HCT116 (cell line): ENCODE measurements around the gene CACNA2D2. TPM values are rescaled to one million over a fixed set of nuclear protein-coding genes. Genes with fewer than 3 reads are reported as not detected.

Experiments used
- ATAC-seq: fragments of 200-7000 bp; cut with Tn5 transposase; 2 replicates; pipeline ENCODE4 v1.9.1; 2020; ENCODE audit warnings: mild to moderate bottlenecking, moderate library complexity
- BruUV-seq: library from RNA; stranded (reverse); fragments of 400-500 nt; replicated peaks from 2 replicates; lab custom pipeline; 2021; lab: Mats Ljungman, UMichigan
- CTCF ChIA-PET: fragments of 300-600 bp; sonication (Branson Sonifier 250); formaldehyde crosslinking; loops from one replicate; lab custom pipeline; 2021; ENCODE audit warnings: antibody characterized with exemption; lab: Charles Lee
- POLR2A ChIA-PET: fragments of 300-600, 350-600 bp; sonication (Branson Sonifier 250); formaldehyde crosslinking; loops from one replicate; lab custom pipeline; 2021; ENCODE audit warnings: antibody characterized with exemption; lab: Charles Lee
- RAD21 ChIA-PET, 2 experiments: fragments of 300-600 bp; sonication (Branson Sonifier 250); formaldehyde crosslinking; loops; one replicate each; lab custom pipeline; 2023; ENCODE audit warnings: low total read pairs in 2 of 2; ENCODE audit not compliant: uncharacterized antibody in 2 of 2, unreplicated experiment in 2 of 2, low non-redundant PET in 1 of 2; lab: Charles Lee
- DNase-seq: peaks from one replicate; pipeline ENCODE4 v3.0.0-alpha.2; 2010; ENCODE audit warnings: low read depth, low spot score
- H2AFZ ChIP-seq: fragments of 200-600 bp; shearing (Covaris generic), sonication (generic); 2 replicates; pipeline ENCODE4 v1.6.1; 2017; ENCODE audit warnings: low read depth, mixed run types, mixed read lengths, antibody characterized with exemption, low read length; ENCODE audit not compliant: poor library complexity, severe bottlenecking
- H3K27ac ChIP-seq: 2 replicates; pipeline ENCODE4 v1.5.1; 2012; ENCODE audit warnings: low read depth, low read length
- H3K27me3 ChIP-seq: fragments of 200-600 bp; sonication (generic); 2 replicates; pipeline ENCODE4 v1.6.1; 2016; ENCODE audit warnings: mixed run types, low read length, mixed read lengths; ENCODE audit not compliant: insufficient read depth
- H3K36me3 ChIP-seq, 2 experiments: fragments of 200-500 bp in 1 of 2; fragments of 200-600 bp in 1 of 2; sonication (Bioruptor generic) in 1 of 2; sonication (generic) in 1 of 2; 2 replicates each; pipeline versions ENCODE4 v1.5.1 to v1.6.1; 2014 to 2016; ENCODE audit warnings: low read length in 2 of 2, inconsistent platforms in 1 of 2, mixed read lengths in 1 of 2, mixed run types in 1 of 2; ENCODE audit not compliant: insufficient read depth in 2 of 2, control insufficient read depth in 1 of 2
- H3K4me1 ChIP-seq, 2 experiments: fragments of 200-600 bp in 1 of 2; sonication (generic) in 1 of 2; 2 replicates each; pipeline versions ENCODE4 v1.5.1 to v1.6.1; 2012 to 2017; ENCODE audit warnings: low read length in 2 of 2, inconsistent platforms in 1 of 2, mild to moderate bottlenecking in 1 of 2, mixed read lengths in 1 of 2, mixed run types in 1 of 2, moderate library complexity in 1 of 2; ENCODE audit not compliant: insufficient read depth in 2 of 2, control insufficient read depth in 1 of 2
- H3K4me2 ChIP-seq: fragments of 200-600 bp; sonication (generic); 2 replicates; pipeline ENCODE4 v1.6.1; 2017; ENCODE audit warnings: mixed run types, low read length, mixed read lengths
- H3K4me3 ChIP-seq, 2 experiments: fragments of 200-600 bp in 1 of 2; sonication (generic) in 1 of 2; replicated peaks in 1 of 2; 2 replicates each; pipeline ENCODE4 v1.5.1; 2011 to 2016; ENCODE audit warnings: low read length in 2 of 2, control low read depth in 1 of 2, low read depth in 1 of 2, mild to moderate bottlenecking in 1 of 2, mixed read lengths in 1 of 2, mixed run types in 1 of 2
- H3K79me2 ChIP-seq: fragments of 200-600 bp; sonication (generic); 2 replicates; pipeline ENCODE4 v1.6.1; 2017; ENCODE audit warnings: mild to moderate bottlenecking, mixed run types, low read length, moderate library complexity, mixed read lengths; ENCODE audit not compliant: insufficient read depth
- H3K9ac ChIP-seq: fragments of 200-600 bp; sonication (generic); 2 replicates; pipeline ENCODE4 v1.6.1; 2016; ENCODE audit warnings: low read length, mixed read lengths
- H3K9me2 ChIP-seq: fragments of 200-600 bp; sonication (generic), shearing (Covaris generic); 2 replicates; pipeline ENCODE4 v1.6.1; 2017; ENCODE audit warnings: mixed run types, mild to moderate bottlenecking, moderate library complexity; ENCODE audit not compliant: insufficient read depth
- H3K9me3 ChIP-seq, 2 experiments: fragments of 200-500 bp in 1 of 2; fragments of 200-600 bp in 1 of 2; sonication (Bioruptor generic) in 1 of 2; sonication (generic) in 1 of 2; 2 replicates each; pipeline ENCODE4 v1.6.1; 2014 to 2017; ENCODE audit warnings: low read length in 2 of 2, mixed read lengths in 2 of 2, inconsistent platforms in 1 of 2, low read depth in 1 of 2, mild to moderate bottlenecking in 1 of 2, mixed run types in 1 of 2, moderate library complexity in 1 of 2; ENCODE audit not compliant: control insufficient read depth in 1 of 2, insufficient read depth in 1 of 2
- H4K20me1 ChIP-seq: fragments of 200-600 bp; sonication (generic), shearing (Covaris generic); 2 replicates; pipeline ENCODE4 v1.6.1; 2017; ENCODE audit warnings: mixed run types, mild to moderate bottlenecking, moderate library complexity; ENCODE audit not compliant: insufficient read depth
- ATF3 ChIP-seq: IDR thresholded peaks from 2 replicates; pipeline ENCODE4 v1.6.1; 2012
- CTCF ChIP-seq, 3 experiments: fragments of 200-600 bp in 1 of 3; sonication (generic) in 1 of 3; IDR thresholded peaks in 2 of 3; conservative IDR thresholded peaks in 1 of 3; 2 replicates each; pipeline ENCODE4 v1.5.1; 2012 to 2017; ENCODE audit warnings: low read depth in 2 of 3, low read length in 2 of 3, antibody characterized with exemption in 1 of 3, borderline replicate concordance in 1 of 3, control low read depth in 1 of 3, mild to moderate bottlenecking in 1 of 3, mixed read lengths in 1 of 3, mixed run types in 1 of 3, moderate library complexity in 1 of 3; ENCODE audit not compliant: insufficient read depth in 1 of 3
- EGR1 ChIP-seq: IDR thresholded peaks from 2 replicates; pipeline ENCODE4 v1.6.1; 2012; ENCODE audit warnings: low read depth
- JUND ChIP-seq: IDR thresholded peaks from 2 replicates; pipeline ENCODE4 v1.6.1; 2012
- POLR2AphosphoS5 ChIP-seq: IDR thresholded peaks from 2 replicates; pipeline ENCODE4 v1.6.1; 2011; ENCODE audit warnings: mild to moderate bottlenecking, low read depth, low read length, moderate library complexity
- TCF7L2 ChIP-seq: IDR thresholded peaks from 2 replicates; pipeline ENCODE4 v1.7.0; 2011; ENCODE audit warnings: borderline replicate concordance, inconsistent platforms; ENCODE audit not compliant: insufficient read depth, insufficient read length; ENCODE audit errors: extremely low read depth
- intact Hi-C: fragments of 100-400 bp; cut with micrococcal nuclease; formaldehyde crosslinking; loops from 2 replicates; pipeline ENCODE4 v1.10.0; 2022
- total RNA-seq: library from RNA; stranded (reverse); gene quantifications from one replicate; pipeline ENCODE4 v1.2.1, GENCODE V29; 2021; ENCODE audit not compliant: unreplicated experiment

CACNA2D2 gene
- total RNA-seq, 1 experiment from 2014 or later: 10.2 TPM

GRCh38 chr3:50416736-50417636 is 86.4 kb downstream of the CACNA2D2 start:
- no peak overlapping the region for H3K4me2 ChIP-seq
- no peaks in the 10 kb centered on the region for H3K79me2 ChIP-seq
- no peak overlapping the region for H3K4me3 ChIP-seq
- intact Hi-C loops: no loop called here
- H3K27me3 ChIP-seq: no peaks in the 10 kb centered on the region
- no peak for ATAC-seq
- ChIA-PET RAD21 (no interaction called here), CTCF (no interaction called here), POLR2A (no interaction called here)
- no TSS peak for BruUV-seq
- no peaks in the 10 kb centered on the region for H4K20me1 ChIP-seq
- peaks cover 0 to 7% of the 10 kb centered on the region in 2 experiments; a peak in 1 of 4 replicates for H3K4me1 ChIP-seq
- no peak overlapping the region for H2AFZ ChIP-seq
- H3K9me3 ChIP-seq: no peaks in the 10 kb centered on the region
- H3K9me2 ChIP-seq: no peaks in the 10 kb centered on the region
- H3K27ac ChIP-seq: no peak overlapping the region; the same call in 1 of the 2 replicates
- no peak overlapping the region for H3K9ac ChIP-seq
- DNase-seq: no peak
- no peak for TF ChIP-seq ATF3
- TF ChIP-seq CTCF (IDR thresholded peaks at IDR 0.05 in 2 of 3, conservative IDR thresholded peaks at IDR 0.05 in 1 of 3; ENCODE audit: borderline replicate concordance in 1 of 3, insufficient read depth in 1 of 3, low read depth in 2 of 3, low read length in 2 of 3): no peak
- no peak for TF ChIP-seq POLR2AphosphoS5
- TF ChIP-seq JUND: no peak
- TF ChIP-seq TCF7L2: no peak
- no peak for TF ChIP-seq EGR1
- TF ChIP-seq, all 23 proteins: peak for 0
- no peaks in the 10 kb centered on the region for H3K36me3 ChIP-seq
